CD8-positive, alpha-beta memory T cell (primary cell): ENCODE data around the gene NXF1. TPM values are rescaled to one million over a fixed set of nuclear protein-coding genes. Genes with fewer than 3 reads are reported as not detected.

Experiments
- CTCF ChIA-PET: fragments of 350-600 bp; sonication (Branson Sonifier 250); formaldehyde crosslinking; loops from one replicate; lab custom pipeline; 2021; ENCODE audit warnings: antibody characterized with exemption; lab: Charles Lee
- POLR2A ChIA-PET: fragments of 350-600 bp; sonication (Branson Sonifier 250); formaldehyde crosslinking; loops from one replicate; lab custom pipeline; 2021; ENCODE audit warnings: antibody characterized with exemption; lab: Charles Lee
- DNase-seq, 5 donors: peaks; one replicate each; pipeline versions ENCODE4 v3.0.0 to v3.0.0-alpha.2; 2020 to 2022; ENCODE audit warnings: mixed read lengths in 1 of 5
- H3K27ac ChIP-seq: one replicate; pipeline ENCODE4 v1.7.0; 2013; ENCODE audit warnings: low read depth, mild to moderate bottlenecking, low read length, moderate library complexity
- H3K27me3 ChIP-seq: 2 replicates; pipeline ENCODE4 v1.7.0; 2013; ENCODE audit warnings: low read length, mild to moderate bottlenecking; ENCODE audit not compliant: insufficient read depth, poor library complexity, severe bottlenecking
- H3K36me3 ChIP-seq: 2 replicates; pipeline ENCODE4 v1.7.0; 2013; ENCODE audit warnings: mild to moderate bottlenecking, low read length, moderate library complexity; ENCODE audit not compliant: insufficient read depth
- H3K4me1 ChIP-seq: 2 replicates; pipeline ENCODE4 v1.7.0; 2013; ENCODE audit warnings: mild to moderate bottlenecking, low read length, moderate library complexity; ENCODE audit not compliant: insufficient read depth
- H3K4me3 ChIP-seq: 2 replicates; pipeline ENCODE4 v1.7.0; 2013; ENCODE audit warnings: mild to moderate bottlenecking, low read length
- H3K9me3 ChIP-seq: 2 replicates; pipeline ENCODE4 v1.7.0; 2013; ENCODE audit warnings: mild to moderate bottlenecking, low read length
- H3K27ac Mint-ChIP-seq, 8 donors: one replicate each; pipeline ENCODE4 v1.8.0; 2020 to 2021; ENCODE audit warnings: mixed read lengths in 8 of 8, mild to moderate bottlenecking in 6 of 8, inconsistent platforms in 3 of 8, moderate library complexity in 3 of 8
- H3K27me3 Mint-ChIP-seq, 2 donors: one replicate each; pipeline ENCODE4 v1.8.0; 2020 to 2021; ENCODE audit warnings: mixed read lengths in 2 of 2, mild to moderate bottlenecking in 1 of 2, moderate library complexity in 1 of 2
- H3K36me3 Mint-ChIP-seq, 3 donors: one replicate each; pipeline ENCODE4 v1.8.0; 2020 to 2021; ENCODE audit warnings: mixed read lengths in 3 of 3, inconsistent platforms in 1 of 3, mild to moderate bottlenecking in 1 of 3
- H3K4me1 Mint-ChIP-seq, 3 donors: one replicate each; pipeline ENCODE4 v1.8.0; 2020 to 2021; ENCODE audit warnings: mixed read lengths in 3 of 3, inconsistent platforms in 1 of 3, mild to moderate bottlenecking in 1 of 3
- H3K4me3 Mint-ChIP-seq, 7 donors: one replicate each; pipeline ENCODE4 v1.8.0; 2020 to 2021; ENCODE audit warnings: mixed read lengths in 7 of 7, mild to moderate bottlenecking in 6 of 7, moderate library complexity in 4 of 7, inconsistent platforms in 2 of 7
- H3K9me3 Mint-ChIP-seq, 5 donors: one replicate each; pipeline ENCODE4 v1.8.0; 2020 to 2022; ENCODE audit warnings: mixed read lengths in 5 of 5, mild to moderate bottlenecking in 3 of 5, moderate library complexity in 2 of 5, inconsistent platforms in 1 of 5
- polyA plus RNA-seq: library from polyadenylated mRNA; unstranded; fragments of 300-500 nt; fragmentation: Illumina TruSeq; gene quantifications from one replicate; pipeline ENCODE4 v1.2.3, GENCODE V29; 2021
- total RNA-seq, 2 experiments: library from RNA; stranded (reverse); gene quantifications; one replicate each; pipeline ENCODE4 v1.2.3, GENCODE V29; 2021

The NXF1 gene
- total RNA-seq (100 to 1,000 TPM; 112 to 126 TPM), polyA plus RNA-seq (81.2 TPM)

DNA sequence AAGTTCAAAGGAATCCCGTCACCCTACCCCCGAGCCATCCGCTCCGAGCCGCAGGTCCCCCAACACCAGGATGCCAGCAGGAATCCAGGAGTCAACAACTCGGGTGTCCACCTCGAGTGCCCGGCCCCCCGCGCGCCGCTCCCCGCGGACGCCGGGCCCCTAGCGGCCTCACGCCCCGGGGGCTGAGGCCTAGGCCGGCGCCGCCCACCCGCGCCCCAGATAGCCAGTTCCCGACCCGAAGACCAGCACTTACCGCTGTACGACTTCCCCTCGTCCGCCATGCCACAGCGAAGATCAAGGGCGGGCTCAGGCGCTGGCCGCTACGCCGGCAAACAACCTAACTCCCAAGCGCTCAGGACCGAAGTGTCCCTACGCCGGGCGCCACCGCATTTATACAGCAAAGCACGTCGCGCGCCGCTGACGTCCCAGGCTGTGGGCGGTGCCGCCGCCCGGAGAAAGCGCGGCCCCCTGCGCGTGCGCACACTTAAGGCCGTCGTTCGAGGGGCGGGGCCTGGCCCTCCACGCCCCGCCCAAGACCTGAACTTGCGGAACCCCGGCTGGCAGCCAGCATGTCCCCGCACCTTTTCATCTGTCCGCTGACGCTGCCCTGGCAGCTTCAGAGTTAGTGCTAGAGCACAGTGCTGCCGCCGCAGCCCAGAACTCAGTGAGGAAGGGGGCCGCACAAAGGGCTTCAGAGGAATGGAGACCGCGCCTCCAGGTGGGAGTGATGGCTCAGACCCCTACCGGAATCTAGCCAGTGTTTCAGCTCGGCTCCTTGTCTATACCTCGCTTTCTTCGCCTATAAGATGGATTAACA lies at the start of gene NXF1:
TSS of gene NXF1 (minus strand) at position 365 of the 817 bp plus-strand sequence. CDS start at position 281, 84 bp downstream.
- ChIA-PET CTCF (interaction anchor here (0.7 to 3.4 kb wide), 8 partner anchors 10 to 76 kb away, joined by 3 to 20 read pairs (median 3); partner anchors contain the start of genes POLR2G, SLC3A2, STX5 and TMEM179B), POLR2A (interaction anchor here (0.6 to 2.1 kb wide), 16 partner anchors 8 to 158 kb away, joined by 3 to 21 read pairs (median 6); partner anchors contain the start of genes GANAB, HNRNPUL2, SLC3A2 and STX5)
- no peaks in the 10 kb centered on the region for H3K9me3 Mint-ChIP-seq
- H3K27ac ChIP-seq = peak within 1 kb of the TSS; percentile 95
- peaks cover 26 to 44% (median 30%) of the 10 kb centered on the region in 3 donors for H3K4me1 Mint-ChIP-seq
- no peaks in the 10 kb centered on the region for H3K27me3 ChIP-seq
- H3K4me3 Mint-ChIP-seq = peak within 1 kb of the TSS; percentile 96 to 99 (median 99)
- peaks cover 26% of the 10 kb centered on the region for H3K4me1 ChIP-seq
- no peaks in the 10 kb centered on the region for H3K9me3 ChIP-seq
- H3K4me3 ChIP-seq = peak within 1 kb of the TSS; percentile 70
- H3K36me3 Mint-ChIP-seq = peaks cover 0 to 48% (median 3%) of the 10 kb centered on the region in 3 donors
- peaks cover 0 to 3% of the 10 kb centered on the region in 2 donors for H3K27me3 Mint-ChIP-seq
- peak within 1 kb of the TSS; percentile 95 to 99 (median 97) for H3K27ac Mint-ChIP-seq
- peaks cover 25% of the 10 kb centered on the region for H3K36me3 ChIP-seq
- DNase-seq = peak; percentile 94 to 98 (median 95)

DNA sequence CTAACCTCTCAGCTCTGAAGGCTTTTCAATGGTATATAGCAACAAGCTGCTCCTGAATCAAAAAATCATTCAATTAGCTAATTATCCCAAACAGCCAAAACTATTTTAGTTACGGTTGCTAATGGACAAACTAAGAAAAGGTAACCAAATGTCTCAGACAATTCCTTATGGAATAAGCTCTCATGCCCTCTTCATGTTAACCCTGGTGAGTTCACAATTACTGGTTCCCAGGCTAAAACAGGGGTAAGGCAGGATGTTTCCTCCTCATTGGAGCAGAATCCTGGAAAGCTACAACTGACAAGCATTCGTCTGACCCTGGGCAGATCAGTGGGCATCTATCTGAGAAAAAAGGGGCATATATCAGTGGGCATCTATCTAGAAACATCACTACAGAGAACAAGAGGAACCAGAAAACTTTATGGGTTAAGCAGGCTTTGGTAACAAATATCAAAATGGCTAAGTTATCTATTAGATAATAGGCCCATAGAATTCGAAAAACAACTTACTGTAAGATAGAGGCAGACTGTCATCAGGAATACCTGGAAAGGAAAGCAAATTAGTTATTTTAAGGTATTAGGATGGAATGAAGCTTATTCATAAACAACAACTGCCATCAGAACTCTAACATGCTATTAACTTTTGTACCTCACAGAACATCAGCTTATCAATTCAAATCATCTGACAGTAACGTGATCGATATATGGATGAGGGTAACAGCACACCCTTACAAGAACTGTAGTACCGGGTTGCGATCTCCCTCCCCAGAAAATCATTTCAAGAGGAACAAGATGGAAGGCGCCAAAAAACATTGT lies 49.0 kb upstream of the NXF1 start:
- peak overlapping the region; percentile 94 for H3K27ac ChIP-seq
- H3K4me1 Mint-ChIP-seq = peaks cover 46 to 73% (median 55%) of the 10 kb centered on the region in 3 donors
- H3K9me3 Mint-ChIP-seq = peaks cover 0 to 5% (median 0%) of the 10 kb centered on the region in 5 donors
- H3K4me3 ChIP-seq = peak overlapping the region; percentile 98
- H3K27me3 ChIP-seq = no peaks in the 10 kb centered on the region
- H3K27me3 Mint-ChIP-seq = peaks cover 0 to 6% of the 10 kb centered on the region in 2 donors
- H3K36me3 Mint-ChIP-seq = peaks cover 6 to 52% (median 24%) of the 10 kb centered on the region in 3 donors
- ChIA-PET CTCF (interaction anchor here (1.0 to 4.6 kb wide), 10 partner anchors 8 to 94 kb away, joined by 3 to 33 read pairs (median 5); partner anchors contain the start of genes SLC3A2, STX5, TMEM179B and WDR74), POLR2A (interaction anchor here (0.5 to 8.5 kb wide), 15 partner anchors 10 to 189 kb away, joined by 3 to 215 read pairs (median 10); partner anchors contain the start of genes C11orf98, CSKMT, HNRNPUL2 and SLC3A2)
- no peaks in the 10 kb centered on the region for H3K9me3 ChIP-seq
- peaks cover 47% of the 10 kb centered on the region for H3K4me1 ChIP-seq
- peak overlapping the region; percentile 94 to 99 (median 98) for H3K4me3 Mint-ChIP-seq
- DNase-seq = no peak
- peak overlapping the region; percentile 84 to 96 (median 94) for H3K27ac Mint-ChIP-seq
- peaks cover 35% of the 10 kb centered on the region for H3K36me3 ChIP-seq

DNA sequence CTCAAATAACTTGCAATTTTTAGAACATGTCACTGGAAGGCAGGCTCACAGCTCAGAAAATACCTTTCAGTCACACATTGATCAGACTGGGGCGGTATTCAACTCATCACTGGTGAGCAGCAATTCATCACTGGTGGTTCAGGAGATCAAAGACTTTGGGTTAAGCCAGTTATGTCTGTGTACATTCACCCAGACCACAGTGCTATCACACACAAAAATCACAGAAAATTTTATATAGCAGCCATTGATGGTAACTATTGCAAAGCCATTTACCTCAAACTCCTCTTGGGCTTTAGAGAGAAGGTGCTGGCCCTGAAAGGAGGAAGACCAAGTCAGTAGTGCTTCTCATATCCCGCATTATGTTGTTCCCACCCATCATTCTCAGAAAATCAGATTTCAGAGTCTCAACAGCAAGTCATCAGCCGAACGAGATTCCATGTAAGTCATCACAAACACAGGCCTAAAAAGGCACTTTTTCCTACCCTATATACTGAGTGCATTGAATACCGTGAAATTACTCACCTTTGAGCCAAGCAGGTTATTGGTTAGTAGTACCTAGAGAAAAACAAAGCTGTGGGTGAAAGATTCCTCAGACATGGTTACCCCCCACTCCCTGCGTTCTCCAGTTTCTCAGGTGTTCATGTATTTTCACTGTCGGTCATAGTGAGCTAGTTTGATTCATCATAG lies 48.2 kb upstream of the NXF1 start:
- ChIA-PET CTCF (interaction anchor here (1.0 to 4.6 kb wide), 7 partner anchors 13 to 93 kb away, joined by 3 to 32 read pairs (median 4); partner anchors contain the start of genes SLC3A2, STX5, TMEM179B and WDR74), POLR2A (interaction anchor here (0.9 to 8.5 kb wide), 9 partner anchors 9 to 126 kb away, joined by 3 to 215 read pairs (median 33); partner anchors contain the start of genes HNRNPUL2, SLC3A2, STX5 and TEX54)
- peaks cover 0 to 5% (median 0%) of the 10 kb centered on the region in 5 donors for H3K9me3 Mint-ChIP-seq
- peak overlapping the region; percentile 79 to 96 (median 94) for H3K27ac Mint-ChIP-seq
- H3K4me1 Mint-ChIP-seq = peaks cover 46 to 73% (median 55%) of the 10 kb centered on the region in 3 donors
- H3K27ac ChIP-seq = no peak overlapping the region
- peaks cover 6 to 52% (median 24%) of the 10 kb centered on the region in 3 donors for H3K36me3 Mint-ChIP-seq
- H3K4me1 ChIP-seq = peaks cover 47% of the 10 kb centered on the region
- H3K4me3 Mint-ChIP-seq = peak overlapping the region; percentile 94 to 99 (median 98)
- H3K27me3 ChIP-seq = no peaks in the 10 kb centered on the region
- peak overlapping the region; percentile 98 for H3K4me3 ChIP-seq
- peak in 2 of 5 donors; percentile 36 to 49 for DNase-seq
- H3K9me3 ChIP-seq = no peaks in the 10 kb centered on the region
- peaks cover 0 to 6% of the 10 kb centered on the region in 2 donors for H3K27me3 Mint-ChIP-seq
- H3K36me3 ChIP-seq = peaks cover 35% of the 10 kb centered on the region

DNA sequence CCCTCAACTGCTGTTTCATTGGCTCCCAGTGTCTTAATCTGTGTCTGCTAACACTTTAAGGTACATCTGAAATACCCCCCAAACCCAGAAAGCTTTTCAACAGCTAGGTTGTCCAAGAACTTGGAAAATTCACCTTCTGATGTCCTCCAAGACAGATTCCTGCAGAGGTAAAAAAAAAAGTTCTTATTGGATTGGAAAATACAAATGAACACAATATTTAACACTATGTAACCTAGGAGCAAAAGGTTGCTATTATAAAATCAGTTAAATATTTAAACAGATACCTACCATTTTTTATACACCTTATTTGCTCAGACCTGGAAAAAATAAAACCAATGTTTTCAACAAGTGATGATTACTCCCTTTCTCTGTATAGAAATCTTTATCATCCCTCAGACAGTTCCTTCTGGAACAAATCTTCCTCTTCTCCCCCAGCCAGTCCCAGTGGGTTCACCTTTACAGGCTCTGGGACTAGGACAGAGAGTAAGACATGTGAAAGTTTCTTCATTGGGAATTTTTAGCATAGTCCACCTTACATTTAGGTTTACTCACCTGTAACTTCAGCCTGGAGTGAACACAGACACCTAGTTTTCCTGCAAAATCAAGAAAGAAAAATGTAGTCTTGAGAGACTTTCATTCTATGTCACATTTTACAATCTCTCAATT lies 47.4 kb upstream of the NXF1 start:
- Histone ChIP-seq H3K27ac (no peak overlapping the region), H3K9me3 (no peaks in the 10 kb centered on the region), H3K4me1 (peaks cover 47% of the 10 kb centered on the region), H3K27me3 (no peaks in the 10 kb centered on the region), H3K36me3 (peaks cover 35% of the 10 kb centered on the region), H3K4me3 (no peak overlapping the region)
- Mint-ChIP-seq H3K9me3 (peaks cover 0 to 5% (median 0%) of the 10 kb centered on the region in 5 donors), H3K27ac (peak overlapping the region; percentile 27 to 96 (median 91)), H3K4me3 (peak overlapping the region in 6 of 7 donors; percentile 94 to 99 (median 98)), H3K4me1 (peaks cover 46 to 71% (median 51%) of the 10 kb centered on the region in 3 donors), H3K36me3 (peaks cover 6 to 52% (median 24%) of the 10 kb centered on the region in 3 donors), H3K27me3 (peaks cover 0 to 6% of the 10 kb centered on the region in 2 donors)
- DNase-seq = no peak
- POLR2A ChIA-PET = interaction anchor here (1.2 to 8.5 kb wide), 5 partner anchors 12 to 143 kb away, joined by 3 to 215 read pairs (median 5); partner anchors contain the start of genes SLC3A2, WDR74 and ZBTB3
- CTCF ChIA-PET = no interaction called here

DNA sequence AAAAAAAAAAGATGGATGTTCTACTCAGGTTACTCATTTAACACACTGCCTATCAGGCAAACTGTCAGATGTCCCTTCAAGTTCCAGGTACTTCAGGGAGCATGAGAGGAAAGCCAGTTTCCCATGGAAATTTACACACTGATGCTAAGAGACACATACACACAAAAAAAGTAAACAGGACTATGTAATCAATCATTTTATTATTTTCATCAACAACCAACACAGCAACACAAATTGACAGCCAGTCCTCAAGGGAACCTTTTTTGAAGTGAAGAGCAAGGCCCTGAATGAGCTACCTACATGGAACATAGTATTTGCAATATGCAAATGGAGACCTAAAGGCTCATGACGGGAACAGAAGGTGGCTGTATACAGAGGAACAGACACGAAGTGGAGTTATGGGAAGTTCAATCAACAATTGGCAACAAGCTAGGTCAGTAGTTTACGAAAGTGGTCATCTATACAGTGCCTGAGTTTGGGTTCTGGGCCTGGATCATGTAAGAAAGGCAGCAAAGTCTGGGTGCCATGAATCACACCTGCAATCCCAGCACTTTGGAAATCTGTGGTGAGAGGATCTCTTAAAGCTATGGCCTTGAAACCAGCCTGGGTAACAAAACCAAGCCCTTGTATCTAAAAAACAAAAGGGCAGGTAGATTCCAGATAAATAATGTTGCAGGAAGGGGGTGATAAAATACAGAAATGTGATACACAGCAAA lies 46.7 kb upstream of the NXF1 start:
- no peak overlapping the region for H3K4me3 ChIP-seq
- Mint-ChIP-seq H3K9me3 (peaks cover 0 to 5% (median 0%) of the 10 kb centered on the region in 5 donors), H3K36me3 (peaks cover 6 to 52% (median 24%) of the 10 kb centered on the region in 3 donors), H3K4me1 (peaks cover 46 to 67% (median 49%) of the 10 kb centered on the region in 3 donors), H3K4me3 (peak overlapping the region in 5 of 7 donors; percentile 2 to 89 (median 19)), H3K27me3 (peaks cover 0 to 6% of the 10 kb centered on the region in 2 donors), H3K27ac (peak overlapping the region; percentile 58 to 92 (median 86))
- peaks cover 35% of the 10 kb centered on the region for H3K36me3 ChIP-seq
- no peak overlapping the region for H3K27ac ChIP-seq
- CTCF ChIA-PET = no interaction called here
- POLR2A ChIA-PET = interaction anchor here (0.9 to 8.5 kb wide), 4 partner anchors 11 to 299 kb away, joined by 3 to 215 read pairs (median 5); partner anchors contain the start of genes WDR74 and ZBTB3
- no peaks in the 10 kb centered on the region for H3K27me3 ChIP-seq
- peaks cover 47% of the 10 kb centered on the region for H3K4me1 ChIP-seq
- H3K9me3 ChIP-seq = no peaks in the 10 kb centered on the region
- no peak for DNase-seq
